IMR-90 (cell line): ENCODE results near the gene ACKR2. TPM values are rescaled to one million over a fixed set of nuclear protein-coding genes. Genes with fewer than 3 reads are reported as not detected.

Experiments
- ATAC-seq: fragments of 200-7000 bp; cut with Tn5 transposase; 2 replicates; pipeline ENCODE4 v1.9.1; 2020; ENCODE audit warnings: low read depth, mild to moderate bottlenecking, moderate library complexity
- BruUV-seq: library from RNA; stranded (reverse); fragments of 400-500 nt; replicated peaks from 2 replicates; lab custom pipeline; 2021; lab: Mats Ljungman, UMichigan
- CTCF ChIA-PET: fragments of 300-600 bp; formaldehyde crosslinking; extraction: SDS; loops from one replicate; lab custom pipeline; 2021; ENCODE audit warnings: antibody characterized with exemption; lab: Yijun Ruan, JAX
- POLR2A ChIA-PET: fragments of 300-600 bp; sonication (Branson Sonifier 250); formaldehyde crosslinking; loops from one replicate; lab custom pipeline; 2022; ENCODE audit warnings: antibody characterized with exemption; ENCODE audit not compliant: unreplicated experiment; lab: Charles Lee
- DNase-seq: peaks from one replicate; pipeline ENCODE4 v3.0.0; 2013
- H2AFZ ChIP-seq: replicated peaks from 2 replicates; pipeline ENCODE3; 2013; ENCODE audit warnings: low read length, mild to moderate bottlenecking; ENCODE audit not compliant: poor library complexity
- H2AK5ac ChIP-seq: 2 replicates; pipeline ENCODE4 v1.6.1; 2013; ENCODE audit warnings: low read depth, low read length, inconsistent platforms
- H2AK9ac ChIP-seq: replicated peaks from 2 replicates; pipeline ENCODE3; 2013; ENCODE audit warnings: mild to moderate bottlenecking, low read depth, low read length, moderate library complexity; ENCODE audit not compliant: poor library complexity
- H2BK120ac ChIP-seq: 2 replicates; pipeline ENCODE4 v1.6.1; 2013; ENCODE audit warnings: low read depth, low read length, inconsistent platforms
- H2BK15ac ChIP-seq: 3 replicates; pipeline ENCODE4 v1.6.1; 2013; ENCODE audit warnings: low read depth, low read length, inconsistent platforms
- H2BK20ac ChIP-seq: 2 replicates; pipeline ENCODE4 v1.6.1; 2013; ENCODE audit warnings: low read depth, mild to moderate bottlenecking, inconsistent platforms, low read length, moderate library complexity
- H2BK5ac ChIP-seq: 2 replicates; pipeline ENCODE4 v1.6.1; 2013; ENCODE audit warnings: mild to moderate bottlenecking, low read depth, low read length, inconsistent platforms; ENCODE audit not compliant: poor library complexity, severe bottlenecking
- H3K14ac ChIP-seq: replicated peaks from 2 replicates; pipeline ENCODE4 v1.6.1; 2013; ENCODE audit warnings: low read depth, low read length, inconsistent platforms
- H3K18ac ChIP-seq: 2 replicates; pipeline ENCODE4 v1.6.1; 2013; ENCODE audit warnings: low read depth, low read length, control low read depth
- H3K23ac ChIP-seq: 2 replicates; pipeline ENCODE4 v1.6.1; 2013; ENCODE audit warnings: low read depth, low read length, inconsistent platforms
- H3K27ac ChIP-seq: 2 replicates; pipeline ENCODE4 v1.5.1; 2013; ENCODE audit warnings: mild to moderate bottlenecking, control low read depth, low read length; ENCODE audit not compliant: insufficient read depth
- H3K27me3 ChIP-seq: 2 replicates; pipeline ENCODE4 v1.6.1; 2013; ENCODE audit warnings: low read length; ENCODE audit not compliant: control insufficient read depth, insufficient read depth
- H3K36me3 ChIP-seq: 2 replicates; pipeline ENCODE4 v1.6.1; 2013; ENCODE audit warnings: low read length, mixed read lengths; ENCODE audit not compliant: control insufficient read depth, insufficient read depth
- H3K4ac ChIP-seq: 2 replicates; pipeline ENCODE4 v1.6.1; 2013; ENCODE audit warnings: low read depth, low read length, inconsistent platforms
- H3K4me1 ChIP-seq: 2 replicates; pipeline ENCODE4 v1.6.1; 2013; ENCODE audit warnings: low read length, mixed read lengths; ENCODE audit not compliant: control insufficient read depth, insufficient read depth
- H3K4me2 ChIP-seq: 2 replicates; pipeline ENCODE4 v1.6.1; 2013; ENCODE audit warnings: low read depth, mild to moderate bottlenecking, control low read depth, low read length, moderate library complexity
- H3K4me3 ChIP-seq: 2 replicates; pipeline ENCODE4 v1.5.1; 2013; ENCODE audit warnings: low read depth, mild to moderate bottlenecking, control low read depth, low read length, moderate library complexity; ENCODE audit not compliant: insufficient read depth
- H3K56ac ChIP-seq: 2 replicates; pipeline ENCODE4 v1.6.1; 2013; ENCODE audit warnings: low read length, inconsistent platforms; ENCODE audit not compliant: insufficient read depth; ENCODE audit errors: extremely low read depth
- H3K79me1 ChIP-seq, 2 experiments: 2 replicates each; pipeline ENCODE4 v1.6.1; 2013; ENCODE audit warnings: low read length in 2 of 2, inconsistent platforms in 1 of 2, low read depth in 1 of 2
- H3K9ac ChIP-seq: 2 replicates; pipeline ENCODE4 v1.6.1; 2013; ENCODE audit warnings: low read depth, low read length, control low read depth
- H3K9me1 ChIP-seq: 2 replicates; pipeline ENCODE4 v1.6.1; 2013; ENCODE audit warnings: low read length, inconsistent platforms; ENCODE audit not compliant: insufficient read depth
- H3K9me3 ChIP-seq: 2 replicates; pipeline ENCODE4 v1.6.1; 2013; ENCODE audit warnings: low read length; ENCODE audit not compliant: control insufficient read depth, insufficient read depth
- H4K20me1 ChIP-seq: 2 replicates; pipeline ENCODE4 v1.6.1; 2013; ENCODE audit warnings: low read length, inconsistent platforms; ENCODE audit not compliant: insufficient read depth
- H4K5ac ChIP-seq: 2 replicates; pipeline ENCODE4 v1.6.1; 2013; ENCODE audit warnings: mild to moderate bottlenecking, low read depth, low read length, control low read depth
- H4K8ac ChIP-seq, 2 experiments: 2 replicates each; pipeline ENCODE4 v1.6.1; 2013; ENCODE audit warnings: low read depth in 2 of 2, low read length in 2 of 2, control low read depth in 1 of 2, inconsistent platforms in 1 of 2
- H4K91ac ChIP-seq: 2 replicates; pipeline ENCODE4 v1.6.1; 2013; ENCODE audit warnings: low read depth, low read length, inconsistent platforms; ENCODE audit not compliant: insufficient read depth
- CHD1 ChIP-seq: IDR thresholded peaks from 2 replicates; pipeline ENCODE4 v1.6.1; 2012; ENCODE audit warnings: low read depth, low read length, improper control_type of control experiment
- MAFK ChIP-seq: IDR thresholded peaks from 2 replicates; pipeline ENCODE4 v1.6.1; 2012; ENCODE audit warnings: low read depth, low read length, improper control_type of control experiment
- WGBS, 2 experiments: methylation state at CpG; one replicate each; pipeline versions ENCODE4 v1.1.5 to v1.1.7; 2013; ENCODE audit warnings: missing lambda C conversion rate in 2 of 2; ENCODE audit not compliant: insufficient read length in 1 of 2; ENCODE audit errors: extremely low coverage in 2 of 2; 5-methylcytosine and 5-hydroxymethylcytosine counted together
- dilution Hi-C: fragments of 300-500 bp; cut with HindIII; formaldehyde crosslinking; loops from one replicate; pipeline ENCODE4 v1.14.3; 2018; ENCODE audit warnings: low sequenced_read_pairs; ENCODE audit not compliant: unreplicated experiment
- in situ Hi-C: fragments of 300-500 bp; cut with MboI; formaldehyde crosslinking; loops from 3 replicates; pipeline ENCODE4 v1.14.3; 2019; ENCODE audit warnings: low sequenced_read_pairs, inconsistent platforms, mixed read lengths
- intact Hi-C: fragments of 100-400 bp; cut with micrococcal nuclease; formaldehyde crosslinking; loops from 2 replicates; pipeline ENCODE4 v1.10.0; 2022
- polyA plus RNA-seq, 3 experiments: library from polyadenylated mRNA; depleted of rRNA; stranded (reverse); fragments of >200 nt; gene quantifications; 2 replicates each; pipeline ENCODE4 v1.2.3, GENCODE V29; 2012; ENCODE audit warnings: low replicate concordance in 1 of 3
- total RNA-seq: library from RNA; depleted of rRNA; stranded (reverse); fragments of >200 nt; gene quantifications from 2 replicates; pipeline ENCODE4 v1.2.3, GENCODE V29; 2012
- TF ChIP-seq, protein P1 (sequence below): fragments of 150-350 bp; IDR thresholded peaks from 2 replicates; pipeline ENCODE4 v1.6.1; 2017; ENCODE audit warnings: mild to moderate bottlenecking, antibody characterized with exemption, low read length, low read depth

ACKR2 gene
- total and polyA plus RNA-seq, 2 of the 4 experiments (the other 2 are of a cell fraction) = 0.10 TPM; not detected in 1

- ChIA-PET POLR2A (no interaction called here), CTCF (no interaction called here)
- H3K9ac ChIP-seq = no peak overlapping the region
- H3K23ac ChIP-seq = no peak overlapping the region
- no peaks in the 10 kb centered on the region for H3K4me1 ChIP-seq
- H3K14ac ChIP-seq = no peak overlapping the region
- no peaks in the 10 kb centered on the region; the same call in 1 of the 2 replicates for H3K27me3 ChIP-seq
- DNase-seq (no peak), ATAC-seq (no peak)
- H3K4ac ChIP-seq = no peak overlapping the region
- H4K20me1 ChIP-seq = no peaks in the 10 kb centered on the region
- TF ChIP-seq, protein P1, sequence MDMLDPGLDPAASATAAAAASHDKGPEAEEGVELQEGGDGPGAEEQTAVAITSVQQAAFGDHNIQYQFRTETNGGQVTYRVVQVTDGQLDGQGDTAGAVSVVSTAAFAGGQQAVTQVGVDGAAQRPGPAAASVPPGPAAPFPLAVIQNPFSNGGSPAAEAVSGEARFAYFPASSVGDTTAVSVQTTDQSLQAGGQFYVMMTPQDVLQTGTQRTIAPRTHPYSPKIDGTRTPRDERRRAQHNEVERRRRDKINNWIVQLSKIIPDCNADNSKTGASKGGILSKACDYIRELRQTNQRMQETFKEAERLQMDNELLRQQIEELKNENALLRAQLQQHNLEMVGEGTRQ = no peak
- TF ChIP-seq MAFK = no peak
- no peak for TF ChIP-seq CHD1
- no peak overlapping the region for H2AFZ ChIP-seq
- H4K91ac ChIP-seq = no peak overlapping the region
- no peak overlapping the region for H3K4me3 ChIP-seq
- dilution Hi-C loops = no loop called here
- no peak overlapping the region for H2AK5ac ChIP-seq
- no peak overlapping the region for H4K8ac ChIP-seq
- in situ Hi-C loops = no loop called here
- no peak overlapping the region for H3K18ac ChIP-seq
- no peak overlapping the region for H2BK15ac ChIP-seq
- no TSS peak for BruUV-seq
- no peak overlapping the region for H4K5ac ChIP-seq
- no CpG with 5 or more reads among the region's 1 CpG for WGBS, 2 experiments
- H2BK20ac ChIP-seq = no peak overlapping the region
- H3K9me3 ChIP-seq = no peaks in the 10 kb centered on the region
- H2BK5ac ChIP-seq = no peak overlapping the region
- H2AK9ac ChIP-seq = no peak overlapping the region
- intact Hi-C loops = no loop called here
- no peaks in the 10 kb centered on the region for H3K36me3 ChIP-seq
- no peak overlapping the region for H3K4me2 ChIP-seq
- H3K79me1 ChIP-seq = no peaks in the 10 kb centered on the region
- no peaks in the 10 kb centered on the region for H3K9me1 ChIP-seq
- no peak overlapping the region for H3K27ac ChIP-seq
- no peak overlapping the region for H3K56ac ChIP-seq
- H2BK120ac ChIP-seq = no peak overlapping the region
These were observed 38.0 kb upstream of the ACKR2 start for GRCh38 chr3:42771271-42771670.
